AG10803 (cell line): Measurements from ENCODE around the gene SLC22A2.

Experiments
- DNase-seq: peaks from one replicate; pipeline ENCODE4 v3.0.0; 2010; ENCODE audit warnings: low read depth
- H3K4me3 ChIP-seq: 2 replicates; pipeline ENCODE4 v1.5.1; 2011; ENCODE audit warnings: mild to moderate bottlenecking, low read length, control low read depth
- CTCF ChIP-seq: conservative IDR thresholded peaks from 2 replicates; pipeline ENCODE4 v1.5.1; 2011; ENCODE audit warnings: mild to moderate bottlenecking, low read length, control low read depth, inconsistent platforms

The SLC22A2 gene

GRCh38 chr6:160259598-160259997 lies 977 bp upstream of the SLC22A2 start:
- no peak for DNase-seq
- no peak overlapping the region for H3K4me3 ChIP-seq
- no peak for TF ChIP-seq CTCF

GRCh38 chr6:160259143-160259425 lies 463 bp upstream of the SLC22A2 start:
- H3K4me3 ChIP-seq = no peak overlapping the region
- no peak for TF ChIP-seq CTCF
- DNase-seq = no peak

GRCh38 chr6:160256445-160256844 lies 2.2 kb downstream of the SLC22A2 start:
- DNase-seq = no peak
- no peak for TF ChIP-seq CTCF
- H3K4me3 ChIP-seq = no peak overlapping the region

- TF ChIP-seq CTCF = no peak
- no peak for DNase-seq
- H3K4me3 ChIP-seq = no peak overlapping the region
These were observed 3.9 kb downstream of the SLC22A2 start for GRCh38 chr6:160254467-160255312.

- no peak for TF ChIP-seq CTCF
- DNase-seq = no peak
- no peak overlapping the region for H3K4me3 ChIP-seq
These were observed 4.9 kb downstream of the SLC22A2 start for GRCh38 chr6:160253714-160254113.

- DNase-seq = no peak
- no peak for TF ChIP-seq CTCF
- H3K4me3 ChIP-seq = no peak overlapping the region
These were observed 5.3 kb downstream of the SLC22A2 start for GRCh38 chr6:160253292-160253691.

GRCh38 chr6:160252073-160252813 lies 6.4 kb downstream of the SLC22A2 start:
- TF ChIP-seq CTCF = no peak
- DNase-seq = no peak
- no peak overlapping the region for H3K4me3 ChIP-seq
